Activated naive CD8-positive, alpha-beta T cell treated with anti-CD3 and anti-CD28 coated beads, Interleukin-2, amount 10 ng/mL, durations not matched to agents 7 days and 5 days (primary cell): ENCODE data around the gene EXOC6B. TPM values are rescaled to one million over a fixed set of nuclear protein-coding genes. Genes with fewer than 3 reads are reported as not detected.
"Not testable (repeated sequence)": the region's sequence is repeated elsewhere in the genome, so short reads cannot be mapped to it uniquely, and the experiment has no call there.

Source experiments
- ATAC-seq: fragments of 150-1000 bp; cut with Tn5 transposase; one replicate; pipeline ENCODE4 v1.10.0; 2021; ENCODE audit warnings: low read depth, moderate library complexity
- POLR2A ChIA-PET: fragments of 350-600 bp; sonication (Branson Sonifier 250); formaldehyde crosslinking; loops from one replicate; lab custom pipeline; 2021; ENCODE audit warnings: antibody characterized with exemption; lab: Charles Lee
- DNase-seq: peaks from one replicate; pipeline ENCODE4 v3.0.0; 2021
- H3K27ac Mint-ChIP-seq: one replicate; pipeline ENCODE4 v1.8.0; 2022; ENCODE audit warnings: mild to moderate bottlenecking, mixed read lengths
- H3K27me3 Mint-ChIP-seq: one replicate; pipeline ENCODE4 v1.8.0; 2022; ENCODE audit warnings: mild to moderate bottlenecking, moderate library complexity, mixed read lengths
- H3K36me3 Mint-ChIP-seq: one replicate; pipeline ENCODE4 v1.8.0; 2021; ENCODE audit warnings: mild to moderate bottlenecking, mixed read lengths
- H3K4me1 Mint-ChIP-seq: one replicate; pipeline ENCODE4 v1.8.0; 2021; ENCODE audit warnings: mixed read lengths
- H3K4me3 Mint-ChIP-seq: one replicate; pipeline ENCODE4 v1.8.0; 2022; ENCODE audit warnings: mild to moderate bottlenecking, moderate library complexity, mixed read lengths
- H3K9me3 Mint-ChIP-seq: one replicate; pipeline ENCODE4 v1.8.0; 2021; ENCODE audit warnings: mixed read lengths
- total RNA-seq, 2 experiments: library from RNA; stranded (reverse); gene quantifications; one replicate each; pipeline ENCODE4 v1.2.3, GENCODE V29; 2021

The EXOC6B gene
- total RNA-seq, 2 experiments from 2014 or later, result 20.7 to 22.7 TPM

- Mint-ChIP-seq H3K27ac (no peak overlapping the region), H3K4me1 (no peaks in the 10 kb centered on the region), H3K36me3 (no peaks in the 10 kb centered on the region), H3K4me3 (no peak overlapping the region), H3K27me3 (no peaks in the 10 kb centered on the region), H3K9me3 (no peaks in the 10 kb centered on the region)
- POLR2A ChIA-PET, result no interaction called here
- ATAC-seq, result no peak
- DNase-seq, result no peak
These were observed 219.9 kb downstream of the EXOC6B start for GRCh38 chr2:72605836-72606442.

- Mint-ChIP-seq H3K27ac (no peak overlapping the region), H3K9me3 (no peaks in the 10 kb centered on the region), H3K27me3 (no peaks in the 10 kb centered on the region), H3K36me3 (no peaks in the 10 kb centered on the region), H3K4me1 (no peaks in the 10 kb centered on the region), H3K4me3 (no peak overlapping the region)
- POLR2A ChIA-PET, result no interaction called here
- DNase-seq (no peak), ATAC-seq (no peak)
These were observed 221.4 kb downstream of the EXOC6B start for GRCh38 chr2:72604468-72604867.

- no peaks in the 10 kb centered on the region for H3K4me1 Mint-ChIP-seq
- peaks cover under 1% of the 10 kb centered on the region for H3K27me3 Mint-ChIP-seq
- no peak overlapping the region for H3K4me3 Mint-ChIP-seq
- POLR2A ChIA-PET, result no interaction called here
- no peaks in the 10 kb centered on the region for H3K36me3 Mint-ChIP-seq
- DNase-seq (no peak), ATAC-seq (no peak)
- no peak overlapping the region for H3K27ac Mint-ChIP-seq
- no peaks in the 10 kb centered on the region for H3K9me3 Mint-ChIP-seq
These were observed 222.4 kb downstream of the EXOC6B start for GRCh38 chr2:72603481-72603880.

GRCh38 chr2:72602711-72603110, 223.1 kb downstream of the EXOC6B start:
- peaks cover 2% of the 10 kb centered on the region for H3K27me3 Mint-ChIP-seq

GRCh38 chr2:72602095-72602494, 223.7 kb downstream of the EXOC6B start:
- Mint-ChIP-seq H3K27me3 (peaks cover 2% of the 10 kb centered on the region), H3K27ac (no peak overlapping the region), H3K4me3 (no peak overlapping the region), H3K36me3 (no peaks in the 10 kb centered on the region), H3K4me1 (no peaks in the 10 kb centered on the region), H3K9me3 (no peaks in the 10 kb centered on the region)
- POLR2A ChIA-PET, result no interaction called here
- DNase-seq, result no peak
- ATAC-seq, result no peak

More at GRCh38 chr2:72602711-72603110, 223.1 kb downstream of the EXOC6B start:
- H3K36me3 Mint-ChIP-seq, result no peaks in the 10 kb centered on the region
- ATAC-seq (no peak), DNase-seq (no peak)
- no peaks in the 10 kb centered on the region for H3K4me1 Mint-ChIP-seq
- H3K27ac Mint-ChIP-seq, result no peak overlapping the region
- H3K4me3 Mint-ChIP-seq, result no peak overlapping the region
- H3K9me3 Mint-ChIP-seq, result no peaks in the 10 kb centered on the region
- POLR2A ChIA-PET, result no interaction called here

GRCh38 chr2:72583836-72584235, 242.0 kb downstream of the EXOC6B start:
- DNase-seq, ATAC-seq, H3K9me3 Mint-ChIP-seq, H3K27me3 Mint-ChIP-seq, H3K4me1 Mint-ChIP-seq, H3K36me3 Mint-ChIP-seq, H3K4me3 Mint-ChIP-seq, POLR2A ChIA-PET, H3K27ac Mint-ChIP-seq: not testable (repeated sequence)

GRCh38 chr2:72583376-72583775, 242.5 kb downstream of the EXOC6B start:
- H3K4me1 Mint-ChIP-seq, result no peaks in the 10 kb centered on the region
- no peaks in the 10 kb centered on the region for H3K36me3 Mint-ChIP-seq
- H3K27me3 Mint-ChIP-seq, result no peaks in the 10 kb centered on the region
- no peak overlapping the region for H3K4me3 Mint-ChIP-seq
- POLR2A ChIA-PET, result no interaction called here
- no peak for ATAC-seq
- no peak overlapping the region for H3K27ac Mint-ChIP-seq
- no peaks in the 10 kb centered on the region for H3K9me3 Mint-ChIP-seq
- no peak for DNase-seq

- H3K4me3 Mint-ChIP-seq, result no peak overlapping the region
- H3K36me3 Mint-ChIP-seq, result no peaks in the 10 kb centered on the region
- H3K27me3 Mint-ChIP-seq, result no peaks in the 10 kb centered on the region
- H3K4me1 Mint-ChIP-seq, result no peaks in the 10 kb centered on the region
- ATAC-seq (no peak), DNase-seq (no peak)
- H3K9me3 Mint-ChIP-seq, result no peaks in the 10 kb centered on the region
- POLR2A ChIA-PET, result no interaction called here
- H3K27ac Mint-ChIP-seq, result no peak overlapping the region
These were observed 244.2 kb downstream of the EXOC6B start for GRCh38 chr2:72581560-72582181.

- Mint-ChIP-seq H3K27me3 (no peaks in the 10 kb centered on the region), H3K4me3 (no peak overlapping the region), H3K9me3 (no peaks in the 10 kb centered on the region), H3K27ac (no peak overlapping the region), H3K4me1 (no peaks in the 10 kb centered on the region), H3K36me3 (no peaks in the 10 kb centered on the region)
- no peak for DNase-seq
- POLR2A ChIA-PET, result no interaction called here
- ATAC-seq, result no peak
These were observed 246.1 kb downstream of the EXOC6B start for GRCh38 chr2:72579591-72580180.

- Mint-ChIP-seq H3K4me1 (no peaks in the 10 kb centered on the region), H3K27me3 (no peaks in the 10 kb centered on the region), H3K4me3 (no peak overlapping the region), H3K27ac (no peak overlapping the region), H3K9me3 (no peaks in the 10 kb centered on the region), H3K36me3 (no peaks in the 10 kb centered on the region)
- POLR2A ChIA-PET, result no interaction called here
- DNase-seq (no peak), ATAC-seq (no peak)
These were observed 249.0 kb downstream of the EXOC6B start for GRCh38 chr2:72576861-72577260.

- Mint-ChIP-seq H3K4me1 (no peaks in the 10 kb centered on the region), H3K27ac (no peak overlapping the region), H3K27me3 (no peaks in the 10 kb centered on the region), H3K4me3 (no peak overlapping the region), H3K36me3 (no peaks in the 10 kb centered on the region), H3K9me3 (no peaks in the 10 kb centered on the region)
- ATAC-seq (no peak), DNase-seq (no peak)
- POLR2A ChIA-PET, result no interaction called here
These were observed 249.4 kb downstream of the EXOC6B start for GRCh38 chr2:72576459-72576858.

GRCh38 chr2:72574886-72575285, 250.9 kb downstream of the EXOC6B start:
- no peaks in the 10 kb centered on the region for H3K27me3 Mint-ChIP-seq
- H3K9me3 Mint-ChIP-seq, result no peaks in the 10 kb centered on the region
- ATAC-seq (no peak), DNase-seq (no peak)
- H3K27ac Mint-ChIP-seq, result no peak overlapping the region
- no peaks in the 10 kb centered on the region for H3K4me1 Mint-ChIP-seq
- H3K36me3 Mint-ChIP-seq, result no peaks in the 10 kb centered on the region
- POLR2A ChIA-PET, result no interaction called here
- no peak overlapping the region for H3K4me3 Mint-ChIP-seq

- POLR2A ChIA-PET, result no interaction called here
- Mint-ChIP-seq H3K9me3 (no peaks in the 10 kb centered on the region), H3K4me1 (no peaks in the 10 kb centered on the region), H3K27ac (no peak overlapping the region), H3K4me3 (no peak overlapping the region), H3K36me3 (no peaks in the 10 kb centered on the region), H3K27me3 (no peaks in the 10 kb centered on the region)
- ATAC-seq, result no peak
- DNase-seq, result no peak
These were observed 252.6 kb downstream of the EXOC6B start for GRCh38 chr2:72573232-72573631.

- Mint-ChIP-seq H3K27me3 (no peaks in the 10 kb centered on the region), H3K27ac (no peak overlapping the region), H3K4me1 (no peaks in the 10 kb centered on the region), H3K9me3 (no peaks in the 10 kb centered on the region), H3K4me3 (no peak overlapping the region), H3K36me3 (no peaks in the 10 kb centered on the region)
- ATAC-seq (no peak), DNase-seq (no peak)
- POLR2A ChIA-PET, result no interaction called here
These were observed 253.3 kb downstream of the EXOC6B start for GRCh38 chr2:72572501-72572900.
